Keratinocyte (primary cell): ENCODE results near the gene DHRSX.

ENCODE experiments used
- CTCF ChIP-seq, 3 experiments: IDR thresholded peaks in 1 of 3; conservative IDR thresholded peaks in 1 of 3; optimal IDR thresholded peaks in 1 of 3; 2 replicates in 2 of 3; 3 replicates in 1 of 3; pipeline versions ENCODE3 to v1.5.1; 2011; ENCODE audit warnings: low read length in 3 of 3, mild to moderate bottlenecking in 3 of 3, moderate library complexity in 2 of 3, control low read depth in 1 of 3, inconsistent platforms in 1 of 3; ENCODE audit not compliant: insufficient read depth in 2 of 3; ENCODE audit errors: extremely low read depth in 1 of 3
- EZH2 ChIP-seq: IDR thresholded peaks from one replicate; pipeline ENCODE4 v1.6.1; 2012; ENCODE audit warnings: inconsistent platforms, mild to moderate bottlenecking, low read length, moderate library complexity

GRCh38 chrX:2401590-2402360 lies 99.0 kb downstream of the DHRSX start:
- no peak for TF ChIP-seq CTCF (optimal IDR thresholded peaks at IDR 0.05 in 1 of 3, IDR thresholded peaks at IDR 0.05 in 1 of 3, conservative IDR thresholded peaks at IDR 0.05 in 1 of 3; ENCODE audit: extremely low read depth in 1 of 3, insufficient read depth in 2 of 3, low read length in 3 of 3)
- TF ChIP-seq EZH2 = no peak
